GM23338 (cell line): ENCODE results near the gene GRIK2.

Source experiments
- CREB1 ChIP-seq: fragments of 250-450 bp; sonication (Bioruptor Pico); IDR thresholded peaks from 2 replicates; pipeline ENCODE4 v1.5.0; 2020; ENCODE audit warnings: low read depth, mild to moderate bottlenecking, moderate library complexity
- EZH2 ChIP-seq: fragments of 200-600 bp; sonication (generic); IDR thresholded peaks from one replicate; pipeline ENCODE4 v1.8.0; 2017; ENCODE audit warnings: antibody characterized with exemption, mild to moderate bottlenecking, low read depth; ENCODE audit not compliant: unreplicated experiment
- EZH2phosphoT487 ChIP-seq: fragments of 200-600 bp; sonication (generic); IDR thresholded peaks from one replicate; pipeline ENCODE4 v1.8.1; 2018; ENCODE audit warnings: antibody characterized with exemption; ENCODE audit not compliant: unreplicated experiment
- JUNB ChIP-seq: IDR thresholded peaks from one replicate; pipeline ENCODE4 v1.6.1; 2016; ENCODE audit warnings: antibody characterized with exemption; ENCODE audit not compliant: unreplicated experiment
- NANOG ChIP-seq: IDR thresholded peaks from 2 replicates; pipeline ENCODE4 v1.6.1; 2016; ENCODE audit warnings: antibody characterized with exemption, borderline replicate concordance
- POLR2AphosphoS5 ChIP-seq: IDR thresholded peaks from 2 replicates; pipeline ENCODE4 v1.6.1; 2016; ENCODE audit warnings: antibody characterized with exemption, low read depth
- REST ChIP-seq: IDR thresholded peaks from one replicate; pipeline ENCODE4 v1.6.1; 2018; ENCODE audit warnings: antibody characterized with exemption; ENCODE audit not compliant: unreplicated experiment
- STAT1 ChIP-seq: IDR thresholded peaks from one replicate; pipeline ENCODE4 v1.6.1; 2016; ENCODE audit warnings: antibody characterized with exemption; ENCODE audit not compliant: unreplicated experiment
- ZNF114 ChIP-seq: fragments of 250-450 bp; sonication (Bioruptor Pico); IDR thresholded peaks from 2 replicates; pipeline ENCODE4 v1.5.0; 2020; ENCODE audit warnings: mild to moderate bottlenecking, moderate library complexity
- ZNF331 ChIP-seq: fragments of 250-450 bp; sonication (Bioruptor Pico); IDR thresholded peaks from 2 replicates; pipeline ENCODE4 v1.5.0; 2020; ENCODE audit warnings: low read depth, mild to moderate bottlenecking, moderate library complexity
- TF ChIP-seq, protein P1 (sequence below), 2 experiments: fragments of 200-600 bp in 1 of 2; sonication (generic) in 1 of 2; conservative IDR thresholded peaks; 2 replicates each; pipeline versions ENCODE4 v1.5.1 to v1.6.1; 2016 to 2017; ENCODE audit warnings: antibody characterized with exemption in 2 of 2, low read depth in 2 of 2, mild to moderate bottlenecking in 2 of 2, moderate library complexity in 1 of 2

GRCh38 chr6:102038964-102039363 lies 645.5 kb downstream of the GRIK2 start:
- TF ChIP-seq, protein P1, sequence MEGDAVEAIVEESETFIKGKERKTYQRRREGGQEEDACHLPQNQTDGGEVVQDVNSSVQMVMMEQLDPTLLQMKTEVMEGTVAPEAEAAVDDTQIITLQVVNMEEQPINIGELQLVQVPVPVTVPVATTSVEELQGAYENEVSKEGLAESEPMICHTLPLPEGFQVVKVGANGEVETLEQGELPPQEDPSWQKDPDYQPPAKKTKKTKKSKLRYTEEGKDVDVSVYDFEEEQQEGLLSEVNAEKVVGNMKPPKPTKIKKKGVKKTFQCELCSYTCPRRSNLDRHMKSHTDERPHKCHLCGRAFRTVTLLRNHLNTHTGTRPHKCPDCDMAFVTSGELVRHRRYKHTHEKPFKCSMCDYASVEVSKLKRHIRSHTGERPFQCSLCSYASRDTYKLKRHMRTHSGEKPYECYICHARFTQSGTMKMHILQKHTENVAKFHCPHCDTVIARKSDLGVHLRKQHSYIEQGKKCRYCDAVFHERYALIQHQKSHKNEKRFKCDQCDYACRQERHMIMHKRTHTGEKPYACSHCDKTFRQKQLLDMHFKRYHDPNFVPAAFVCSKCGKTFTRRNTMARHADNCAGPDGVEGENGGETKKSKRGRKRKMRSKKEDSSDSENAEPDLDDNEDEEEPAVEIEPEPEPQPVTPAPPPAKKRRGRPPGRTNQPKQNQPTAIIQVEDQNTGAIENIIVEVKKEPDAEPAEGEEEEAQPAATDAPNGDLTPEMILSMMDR (conservative IDR thresholded peaks at IDR 0.05; ENCODE audit: low read depth in 2 of 2): no peak
- TF ChIP-seq STAT1 (no peak), POLR2AphosphoS5 (no peak), EZH2 (no peak), JUNB (no peak), ZNF114 (no peak), NANOG (no peak), EZH2phosphoT487 (no peak), REST (no peak), ZNF331 (CRISPR knock-in tag) (no peak), CREB1 (CRISPR knock-in tag) (no peak)
